Adrenal gland (tissue), 5 donors: ENCODE results near the gene CHMP2A.
"Not testable (repeated sequence)": the region's sequence is repeated elsewhere in the genome, so short reads cannot be mapped to it uniquely, and the experiment has no call there.

Source experiments
- CTCF ChIP-seq, 6 experiments: fragments of 450-650 bp in 4 of 6; fragments of 200-600 bp in 2 of 6; sonication (generic) in 1 of 6; IDR thresholded peaks; 1 replicate in 5 of 6; 2 replicates in 1 of 6; pipeline versions ENCODE4 v1.5.1 to v1.8.0; 2016 to 2021; ENCODE audit warnings: antibody characterized with exemption in 6 of 6, mild to moderate bottlenecking in 2 of 6, moderate library complexity in 1 of 6
- POLR2A ChIP-seq, 2 donors: fragments of 450-650 bp; IDR thresholded peaks; one replicate each; pipeline ENCODE4 v1.6.1; 2017; ENCODE audit warnings: antibody characterized with exemption in 2 of 2, mild to moderate bottlenecking in 2 of 2, moderate library complexity in 1 of 2
- donor health status: DM: no; HTN: no; CAD: no.

GRCh38 chr19:58542641-58543372 is 12.1 kb downstream of the CHMP2A start:
- not testable (repeated sequence) for TF ChIP-seq CTCF, POLR2A (IDR thresholded peaks at IDR 0.05)
